Neuronal stem cell (in vitro differentiated cells): ENCODE measurements around the gene TRIP10.
A peak's percentile ranks its signal among the peaks of the same experiment; 100 is the strongest.

ENCODE experiments used
- DNase-seq: peaks from one replicate; pipeline ENCODE4 v3.0.0-alpha.2; 2013; ENCODE audit warnings: low spot score
- H2AFZ ChIP-seq: one replicate; pipeline ENCODE4 v1.6.1; 2013; ENCODE audit warnings: mild to moderate bottlenecking, low read length, inconsistent platforms
- H2AK5ac ChIP-seq: 2 replicates; pipeline ENCODE4 v1.6.1; 2013; ENCODE audit warnings: low read depth, mild to moderate bottlenecking, inconsistent platforms, low read length, moderate library complexity, mixed read lengths
- H2BK120ac ChIP-seq: 2 replicates; pipeline ENCODE4 v1.6.1; 2013; ENCODE audit warnings: low read depth, mild to moderate bottlenecking, inconsistent platforms, low read length, moderate library complexity, mixed read lengths
- H2BK12ac ChIP-seq: one replicate; pipeline ENCODE4 v1.6.1; 2013; ENCODE audit warnings: low read length, inconsistent platforms
- H2BK15ac ChIP-seq: 2 replicates; pipeline ENCODE4 v1.6.1; 2013; ENCODE audit warnings: mild to moderate bottlenecking, low read length, inconsistent platforms, mixed read lengths
- H2BK5ac ChIP-seq: one replicate; pipeline ENCODE4 v1.6.1; 2013; ENCODE audit warnings: inconsistent platforms, mild to moderate bottlenecking, low read length, moderate library complexity
- H3K14ac ChIP-seq: one replicate; pipeline ENCODE4 v1.6.1; 2013; ENCODE audit warnings: low read length, inconsistent platforms
- H3K18ac ChIP-seq: 2 replicates; pipeline ENCODE4 v1.6.1; 2013; ENCODE audit warnings: low read length, inconsistent platforms
- H3K23ac ChIP-seq: 2 replicates; pipeline ENCODE4 v1.6.1; 2013; ENCODE audit warnings: low read depth, mild to moderate bottlenecking, mixed read lengths, low read length, inconsistent platforms; ENCODE audit not compliant: poor library complexity
- H3K27ac ChIP-seq: replicated peaks from 3 replicates; pipeline ENCODE4 v1.5.1; 2013; ENCODE audit warnings: low read length, inconsistent platforms
- H3K27me3 ChIP-seq, 3 experiments: 2 replicates each; pipeline ENCODE4 v1.6.1; 2013; ENCODE audit warnings: low read length in 3 of 3, mild to moderate bottlenecking in 2 of 3, inconsistent platforms in 1 of 3, low read depth in 1 of 3, mixed read lengths in 1 of 3, moderate library complexity in 1 of 3; ENCODE audit not compliant: control insufficient read depth in 3 of 3, insufficient read depth in 3 of 3
- H3K36me3 ChIP-seq, 2 donors: replicated peaks in 1 of 2; 2 replicates each; pipeline ENCODE4 v1.6.1; 2013; ENCODE audit warnings: low read length in 2 of 2; ENCODE audit not compliant: control insufficient read depth in 2 of 2, insufficient read depth in 2 of 2
- H3K4ac ChIP-seq: 2 replicates; pipeline ENCODE4 v1.6.1; 2013; ENCODE audit warnings: inconsistent platforms, mild to moderate bottlenecking, low read length, moderate library complexity
- H3K4me1 ChIP-seq, 2 donors: 1 replicate in 1 of 2; 2 replicates in 1 of 2; pipeline ENCODE4 v1.6.1; 2013; ENCODE audit warnings: low read length in 2 of 2, low read depth in 1 of 2; ENCODE audit not compliant: control insufficient read depth in 2 of 2, insufficient read depth in 1 of 2
- H3K4me2 ChIP-seq: one replicate; pipeline ENCODE4 v1.6.1; 2013; ENCODE audit warnings: mild to moderate bottlenecking, low read length, inconsistent platforms; ENCODE audit not compliant: insufficient read depth, poor library complexity, severe bottlenecking
- H3K4me3 ChIP-seq, 2 donors: 2 replicates each; pipeline ENCODE4 v1.5.1; 2013; ENCODE audit warnings: low read length in 2 of 2, mild to moderate bottlenecking in 2 of 2, inconsistent platforms in 1 of 2, moderate library complexity in 1 of 2
- H3K79me1 ChIP-seq: one replicate; pipeline ENCODE4 v1.6.1; 2013; ENCODE audit warnings: low read depth, mild to moderate bottlenecking, inconsistent platforms, low read length, moderate library complexity
- H3K9ac ChIP-seq: one replicate; pipeline ENCODE4 v1.6.1; 2013; ENCODE audit warnings: mild to moderate bottlenecking, low read depth, low read length, inconsistent platforms; ENCODE audit not compliant: poor library complexity
- H3K9me3 ChIP-seq, 2 donors: replicated peaks in 1 of 2; 2 replicates each; pipeline versions ENCODE3 to v1.6.1; 2013; ENCODE audit warnings: low read length in 2 of 2, mild to moderate bottlenecking in 2 of 2, inconsistent platforms in 1 of 2, low read depth in 1 of 2, mixed read lengths in 1 of 2, moderate library complexity in 1 of 2; ENCODE audit not compliant: control insufficient read depth in 2 of 2, insufficient read depth in 1 of 2
- H4K8ac ChIP-seq: one replicate; pipeline ENCODE4 v1.6.1; 2013; ENCODE audit warnings: low read depth, mild to moderate bottlenecking, inconsistent platforms, low read length, moderate library complexity
- H4K91ac ChIP-seq: one replicate; pipeline ENCODE4 v1.6.1; 2013; ENCODE audit warnings: low read length, low read depth, mild to moderate bottlenecking, inconsistent platforms; ENCODE audit not compliant: poor library complexity
- WGBS, 2 donors: extraction: QIAGEN DNeasy Blood & Tissue Kit; methylation state at CpG; one replicate each; pipeline ENCODE4 v1.1.7; 2013; ENCODE audit warnings: missing lambda C conversion rate in 2 of 2, mixed read lengths in 1 of 2; ENCODE audit not compliant: insufficient read length in 2 of 2, insufficient replicate concordance in 1 of 2; ENCODE audit errors: extremely low coverage in 2 of 2; 5-methylcytosine and 5-hydroxymethylcytosine counted together

TRIP10 gene

GRCh38 chr19:6717441-6717971, 22.0 kb upstream of the TRIP10 start:
- no peak overlapping the region for H2AFZ ChIP-seq
- 100% methylated on average over 1 to 4 of the region's 4 CpGs for WGBS, 2 donors
- H3K9me3 ChIP-seq, result peaks cover 0 to 5% of the 10 kb centered on the region in 2 donors
- H3K14ac ChIP-seq, result no peak overlapping the region
- H2BK15ac ChIP-seq, result no peak overlapping the region
- H3K27ac ChIP-seq, result no peak overlapping the region
- H3K4me3 ChIP-seq, result peak overlapping the region in 1 of 2 donors; percentile 57
- H4K8ac ChIP-seq, result no peak overlapping the region
- H3K79me1 ChIP-seq, result peaks cover 3% of the 10 kb centered on the region
- no peaks in the 10 kb centered on the region for H3K4me1 ChIP-seq
- no peak overlapping the region for H2BK12ac ChIP-seq
- H4K91ac ChIP-seq, result no peak overlapping the region
- no peak overlapping the region for H2BK120ac ChIP-seq
- no peak overlapping the region for H3K18ac ChIP-seq
- H3K9ac ChIP-seq, result peak overlapping the region; percentile 26
- H3K23ac ChIP-seq, result peak overlapping the region; percentile 69
- no peak overlapping the region for H3K4me2 ChIP-seq
- DNase-seq, result no peak
- no peaks in the 10 kb centered on the region for H3K36me3 ChIP-seq
- H2AK5ac ChIP-seq, result no peak overlapping the region
- H2BK5ac ChIP-seq, result no peak overlapping the region
- H3K27me3 ChIP-seq, result peaks cover 0 to 5% (median 0%) of the 10 kb centered on the region in 3 experiments
- H3K4ac ChIP-seq, result no peak overlapping the region

- Histone ChIP-seq H2BK5ac (no peak overlapping the region), H2BK120ac (peak overlapping the region; percentile 67), H3K36me3 (no peaks in the 10 kb centered on the region), H3K14ac (no peak overlapping the region), H4K8ac (no peak overlapping the region), H3K4me2 (no peak overlapping the region), H3K9me3 (peaks cover 0 to 5% of the 10 kb centered on the region in 2 donors), H4K91ac (no peak overlapping the region), H3K4me3 (no peak overlapping the region), H3K9ac (no peak overlapping the region), H3K4ac (no peak overlapping the region), H2BK15ac (no peak overlapping the region), H3K27ac (no peak overlapping the region), H3K27me3 (peaks cover 0 to 5% (median 0%) of the 10 kb centered on the region in 3 experiments), H2AFZ (no peak overlapping the region), H3K18ac (peak overlapping the region; percentile 77), H3K4me1 (no peaks in the 10 kb centered on the region), H3K79me1 (peaks cover 3% of the 10 kb centered on the region), H2AK5ac (peak overlapping the region; percentile 13), H2BK12ac (no peak overlapping the region), H3K23ac (peak overlapping the region; percentile 69)
- WGBS, 2 donors, result no CpG with 5 or more reads among the region's 23 CpGs
- no peak for DNase-seq
Measured at GRCh38 chr19:6718111-6718740, 21.3 kb upstream of the TRIP10 start.

GRCh38 chr19:6718741-6719539, 20.5 kb upstream of the TRIP10 start:
- Histone ChIP-seq H3K4me3 (no peak overlapping the region), H3K27me3 (peaks cover 0 to 5% (median 0%) of the 10 kb centered on the region in 3 experiments), H3K18ac (peak overlapping the region; percentile 19), H2BK15ac (peak overlapping the region; percentile 7), H3K79me1 (peaks cover 3% of the 10 kb centered on the region), H3K27ac (no peak overlapping the region), H4K8ac (no peak overlapping the region), H3K9ac (peak overlapping the region; percentile 30), H2AFZ (no peak overlapping the region), H3K14ac (no peak overlapping the region), H3K4me1 (no peaks in the 10 kb centered on the region), H2BK120ac (peak overlapping the region; percentile 93), H2BK5ac (no peak overlapping the region), H3K36me3 (no peaks in the 10 kb centered on the region), H2BK12ac (no peak overlapping the region), H3K4ac (no peak overlapping the region), H4K91ac (no peak overlapping the region), H2AK5ac (peak overlapping the region; percentile 5), H3K23ac (no peak overlapping the region), H3K4me2 (no peak overlapping the region), H3K9me3 (peaks cover 0 to 5% of the 10 kb centered on the region in 2 donors)
- no CpG with 5 or more reads among the region's 21 CpGs for WGBS, 2 donors
- no peak for DNase-seq

GRCh38 chr19:6719540-6719861, 20.0 kb upstream of the TRIP10 start:
- H3K4me1 ChIP-seq, result no peaks in the 10 kb centered on the region
- H3K9me3 ChIP-seq, result peaks cover 0 to 5% of the 10 kb centered on the region in 2 donors
- no peak overlapping the region for H3K4ac ChIP-seq
- no peak overlapping the region for H4K8ac ChIP-seq
- DNase-seq, result no peak
- no peak overlapping the region for H3K9ac ChIP-seq
- no peak overlapping the region for H2BK5ac ChIP-seq
- no peak overlapping the region for H3K27ac ChIP-seq
- H2BK120ac ChIP-seq, result peak overlapping the region; percentile 93
- peak overlapping the region; percentile 7 for H2BK15ac ChIP-seq
- H2BK12ac ChIP-seq, result no peak overlapping the region
- H4K91ac ChIP-seq, result no peak overlapping the region
- no peaks in the 10 kb centered on the region for H3K36me3 ChIP-seq
- no peak overlapping the region for H3K14ac ChIP-seq
- WGBS, 2 donors, result 100% methylated on average over 2 of the region's 6 CpGs; no CpG with 5 or more reads in 1 of the 2 donors
- peaks cover 3% of the 10 kb centered on the region for H3K79me1 ChIP-seq
- peak overlapping the region; percentile 5 for H2AK5ac ChIP-seq
- no peak overlapping the region for H3K4me2 ChIP-seq
- H3K27me3 ChIP-seq, result peaks cover 0 to 5% (median 0%) of the 10 kb centered on the region in 3 experiments
- H3K23ac ChIP-seq, result no peak overlapping the region
- no peak overlapping the region for H3K4me3 ChIP-seq
- no peak overlapping the region for H2AFZ ChIP-seq
- peak overlapping the region; percentile 19 for H3K18ac ChIP-seq
